Endothelial cell of umbilical vein (primary cell): ENCODE measurements around the gene TSACC. TPM values are rescaled to one million over a fixed set of nuclear protein-coding genes. Genes with fewer than 3 reads are reported as not detected.

ENCODE experiments used
- BruUV-seq: library from RNA; stranded (reverse); fragments of 400-500 nt; replicated peaks from 2 replicates; lab custom pipeline; 2021; lab: Mats Ljungman, UMichigan
- CTCF ChIA-PET: fragments of 300-600, 350-600 bp; sonication (Branson Sonifier 250); formaldehyde crosslinking; loops from one replicate; lab custom pipeline; 2021; ENCODE audit warnings: antibody characterized with exemption, inconsistent platforms; lab: Charles Lee
- POLR2A ChIA-PET: fragments of 300-600, 350-600 bp; sonication (Branson Sonifier 250); formaldehyde crosslinking; loops from one replicate; lab custom pipeline; 2021; ENCODE audit warnings: antibody characterized with exemption, inconsistent platforms; lab: Charles Lee
- DNase-seq: peaks from one replicate; pipeline ENCODE4 v3.0.0-alpha.2; 2011; ENCODE audit warnings: low read depth, low spot score
- FAIRE-seq: peaks from 2 replicates; lab custom pipeline; 2011; peaks lifted over from hg19 to GRCh38; lab: Jason Lieb, UNC
- H2AFZ ChIP-seq: 2 replicates; pipeline ENCODE4 v1.6.0; 2012; ENCODE audit warnings: low read depth, low read length, control low read depth, inconsistent platforms
- H3K27ac ChIP-seq: 2 replicates; pipeline ENCODE4 v1.5.1; 2011; ENCODE audit warnings: low read depth, mild to moderate bottlenecking, control low read depth, low read length, moderate library complexity; ENCODE audit not compliant: insufficient read depth
- H3K27me3 ChIP-seq, 2 experiments: 2 replicates each; pipeline versions ENCODE4 v1.6.0 to v1.6.1; 2011; ENCODE audit warnings: low read length in 2 of 2, mixed read lengths in 1 of 2; ENCODE audit not compliant: control insufficient read depth in 2 of 2, insufficient read depth in 2 of 2
- H3K36me3 ChIP-seq, 2 experiments: 2 replicates in 1 of 2; 3 replicates in 1 of 2; pipeline ENCODE4 v1.5.1; 2011; ENCODE audit warnings: low read length in 2 of 2, mild to moderate bottlenecking in 1 of 2, moderate library complexity in 1 of 2; ENCODE audit not compliant: control insufficient read depth in 2 of 2, insufficient read depth in 2 of 2; ENCODE audit errors: extremely low read depth in 1 of 2
- H3K4me1 ChIP-seq: 3 replicates; pipeline ENCODE4 v1.5.1; 2011; ENCODE audit warnings: mild to moderate bottlenecking, low read length; ENCODE audit not compliant: control insufficient read depth, insufficient read depth; ENCODE audit errors: extremely low read depth
- H3K4me2 ChIP-seq: 2 replicates; pipeline ENCODE4 v1.6.1; 2011; ENCODE audit warnings: low read length, control low read depth, mixed read lengths; ENCODE audit not compliant: insufficient read depth
- H3K4me3 ChIP-seq, 3 experiments: fragments of 200-600 bp in 1 of 3; sonication (generic), shearing (Covaris generic) in 1 of 3; replicated peaks in 1 of 3; 2 replicates each; pipeline ENCODE4 v1.5.1; 2011 to 2016; ENCODE audit warnings: control low read depth in 3 of 3, low read length in 3 of 3, mild to moderate bottlenecking in 2 of 3, inconsistent platforms in 1 of 3, low read depth in 1 of 3, moderate library complexity in 1 of 3; ENCODE audit not compliant: insufficient read depth in 1 of 3
- H3K79me2 ChIP-seq: 2 replicates; pipeline ENCODE4 v1.6.0; 2012; ENCODE audit warnings: low read length, inconsistent platforms; ENCODE audit not compliant: control insufficient read depth, insufficient read depth
- H3K9ac ChIP-seq: replicated peaks from 2 replicates; pipeline ENCODE3; 2011; ENCODE audit warnings: low read length, control low read depth; ENCODE audit not compliant: insufficient read depth; ENCODE audit errors: extremely low read depth
- H3K9me1 ChIP-seq: replicated peaks from 3 replicates; pipeline ENCODE4 v1.6.0; 2011; ENCODE audit warnings: mild to moderate bottlenecking, low read length; ENCODE audit not compliant: control insufficient read depth, insufficient read depth; ENCODE audit errors: extremely low read depth
- H3K9me3 ChIP-seq: replicated peaks from 2 replicates; pipeline ENCODE4 v1.5.1; 2012; ENCODE audit warnings: low read length, inconsistent platforms; ENCODE audit not compliant: control insufficient read depth, insufficient read depth
- H4K20me1 ChIP-seq: replicated peaks from 2 replicates; pipeline ENCODE3; 2011; ENCODE audit warnings: mild to moderate bottlenecking, low read length; ENCODE audit not compliant: control insufficient read depth, insufficient read depth; ENCODE audit errors: extremely low read depth
- CTCF ChIP-seq, 2 donors: IDR thresholded peaks; 1 replicate in 1 of 2; 2 replicates in 1 of 2; pipeline ENCODE4 v1.5.1; 2011; ENCODE audit warnings: low read length in 2 of 2, mild to moderate bottlenecking in 2 of 2, moderate library complexity in 2 of 2, control low read depth in 1 of 2, inconsistent platforms in 1 of 2, low read depth in 1 of 2; ENCODE audit not compliant: insufficient read depth in 1 of 2; ENCODE audit errors: extremely low read depth in 1 of 2
- EZH2 ChIP-seq: IDR thresholded peaks from 2 replicates; pipeline ENCODE4 v1.6.1; 2012; ENCODE audit warnings: borderline replicate concordance, low read depth, mild to moderate bottlenecking, moderate library complexity, low read length, inconsistent platforms; ENCODE audit not compliant: severe bottlenecking
- FOS ChIP-seq: IDR thresholded peaks from 2 replicates; pipeline ENCODE4 v1.6.1; 2011; ENCODE audit warnings: mild to moderate bottlenecking, low read length, moderate library complexity, borderline replicate concordance; ENCODE audit not compliant: insufficient read depth
- GATA2 ChIP-seq: IDR thresholded peaks from 2 replicates; pipeline ENCODE4 v1.7.0; 2011; ENCODE audit warnings: low read depth, mild to moderate bottlenecking, moderate library complexity, mixed read lengths, low read length; ENCODE audit not compliant: insufficient read length, insufficient read depth
- JUN ChIP-seq: IDR thresholded peaks from 2 replicates; pipeline ENCODE4 v1.6.1; 2011; ENCODE audit warnings: borderline replicate concordance, low read depth; ENCODE audit not compliant: insufficient read length, insufficient read depth
- MAX ChIP-seq: IDR thresholded peaks from 2 replicates; pipeline ENCODE4 v1.6.1; 2011; ENCODE audit not compliant: insufficient read depth, insufficient read length
- MYC ChIP-seq: IDR thresholded peaks from one replicate; pipeline ENCODE4 v1.6.1; 2011; ENCODE audit warnings: mild to moderate bottlenecking, low read depth, low read length
- POLR2A ChIP-seq: IDR thresholded peaks from 2 replicates; pipeline ENCODE4 v1.6.1; 2012; ENCODE audit warnings: low read depth, mild to moderate bottlenecking, control low read depth, low read length
- POLR2AphosphoS5 ChIP-seq: IDR thresholded peaks from 2 replicates; pipeline ENCODE4 v1.6.1; 2012; ENCODE audit warnings: low read depth, mild to moderate bottlenecking, control low read depth, low read length, moderate library complexity; ENCODE audit not compliant: insufficient read depth
- dilution Hi-C: fragments of 300-500 bp; cut with MboI; formaldehyde crosslinking; loops from one replicate; pipeline ENCODE4 v1.15.0; 2019; ENCODE audit warnings: low sequenced_read_pairs; ENCODE audit not compliant: extremely low pct_ligation_motif_present
- intact Hi-C: fragments of 100-400 bp; cut with micrococcal nuclease; formaldehyde crosslinking; loops from one replicate; pipeline ENCODE4 v1.10.0; 2022
- polyA plus RNA-seq, 4 experiments: library from polyadenylated mRNA; depleted of rRNA in 3 of 4; stranded (reverse) in 3 of 4; unstranded in 1 of 4; fragments of >200 nt; gene quantifications; 2 replicates each; pipeline versions ENCODE4 v1.2.1 to v1.2.3, GENCODE V29; 2011 to 2012; ENCODE audit warnings: missing spikeins in 1 of 4
- total RNA-seq: library from RNA; stranded (reverse); gene quantifications from 2 replicates; pipeline ENCODE4 v1.2.3, GENCODE V29; 2021

TSACC gene
- total and polyA plus RNA-seq, 2 donors (not counting 3 experiments of a cell fraction or from before 2014, with no cell fraction given) = 0.69 to 0.94 TPM

- Histone ChIP-seq H3K4me2 (no peak overlapping the region), H3K27ac (no peak overlapping the region), H3K79me2 (peaks cover 2% of the 10 kb centered on the region), H3K4me1 (peaks cover 6% of the 10 kb centered on the region), H3K9me1 (no peaks in the 10 kb centered on the region), H3K27me3 (no peaks in the 10 kb centered on the region), H3K36me3 (peaks cover 0 to 4% of the 10 kb centered on the region in 2 experiments), H3K9ac (no peak overlapping the region), H2AFZ (no peak overlapping the region), H4K20me1 (no peaks in the 10 kb centered on the region), H3K4me3 (no peak overlapping the region), H3K9me3 (no peaks in the 10 kb centered on the region)
- no peak for DNase-seq
- no TSS peak for BruUV-seq
- dilution Hi-C loops = no loop called here
- CTCF ChIA-PET = no interaction called here
- intact Hi-C loops = no loop called here
- TF ChIP-seq MAX (no peak), POLR2A (no peak), GATA2 (no peak)
- FAIRE-seq = no peak
- POLR2A ChIA-PET = no interaction called here
These were observed 48.5 kb upstream of the TSACC start for GRCh38 chr1:156289857-156290256.

DNA sequence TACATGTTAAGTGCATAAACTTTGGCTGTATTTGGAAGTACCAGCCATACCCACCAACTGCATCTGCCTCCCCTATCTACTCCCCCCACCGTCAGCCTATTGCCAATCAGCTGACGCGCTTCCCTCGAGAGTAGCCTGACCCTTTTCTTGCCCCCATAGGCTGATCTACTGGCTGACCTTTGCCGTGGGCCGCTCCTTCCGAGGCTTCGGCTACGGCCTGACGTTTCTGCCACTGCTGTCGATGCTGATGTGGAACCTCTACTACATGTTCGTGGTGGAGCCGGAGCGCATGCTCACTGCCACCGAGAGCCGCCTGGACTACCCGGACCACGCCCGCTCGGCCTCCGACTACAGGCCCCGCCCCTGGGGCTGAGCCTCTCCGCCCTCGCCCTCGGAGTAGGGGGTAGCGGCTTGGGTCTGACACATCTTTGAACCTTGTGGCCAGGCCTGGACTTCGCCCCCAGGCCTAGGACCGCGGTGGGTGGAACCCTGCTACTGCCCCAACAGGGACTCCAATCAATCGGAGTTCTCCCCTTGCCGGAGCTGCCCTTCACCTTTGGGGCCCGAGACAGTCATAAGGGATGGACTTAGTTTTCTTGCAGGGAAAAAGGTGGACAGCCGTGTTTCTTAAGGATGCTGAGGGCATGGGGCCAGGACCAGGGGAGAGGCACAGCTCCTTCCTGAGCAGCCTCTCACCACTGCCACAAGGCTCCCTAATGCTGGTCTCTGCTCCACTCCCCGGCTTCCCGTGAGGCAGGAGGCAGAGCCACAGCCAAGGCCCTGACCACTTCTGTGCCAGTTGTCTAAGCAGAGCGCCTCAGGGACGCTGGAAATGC, 46.9 kb upstream of the TSACC start:
- H3K4me3 ChIP-seq = peak overlapping the region in 2 of 3 experiments; percentile 35 to 41
- H3K9me1 ChIP-seq = no peaks in the 10 kb centered on the region
- peak; percentile 89 for FAIRE-seq
- POLR2A ChIA-PET = interaction anchor here (1.2 kb wide), 1 partner anchor 9 kb away, joined by 3 read pairs; the partner anchor contains the start of gene SMG5
- no peak overlapping the region for H3K27ac ChIP-seq
- peak overlapping the region; percentile 40 for H3K4me2 ChIP-seq
- DNase-seq = peak; percentile 89
- H3K9ac ChIP-seq = peak overlapping the region; percentile 28
- dilution Hi-C loops = no loop called here
- intact Hi-C loops = loop anchor here (1.0 kb wide), 1 partner anchor 8 kb away; no protein-coding TSS in a partner anchor
- no peaks in the 10 kb centered on the region for H3K9me3 ChIP-seq
- H3K79me2 ChIP-seq = peaks cover 6% of the 10 kb centered on the region
- H3K27me3 ChIP-seq = no peaks in the 10 kb centered on the region
- TF ChIP-seq MAX (no peak), POLR2A (peak; percentile 11), FOS (no peak), POLR2AphosphoS5 (peak; percentile 72), GATA2 (no peak), JUN (no peak), EZH2 (no peak), CTCF (IDR thresholded peaks at IDR 0.05; ENCODE audit: extremely low read depth in 1 of 2, insufficient read depth in 1 of 2, low read depth in 1 of 2, low read length in 2 of 2) (no peak), MYC (no peak)
- peak overlapping the region; percentile 79 for H2AFZ ChIP-seq
- H4K20me1 ChIP-seq = no peaks in the 10 kb centered on the region
- H3K36me3 ChIP-seq = peaks cover 0 to 4% of the 10 kb centered on the region in 2 experiments
- BruUV-seq = no TSS peak
- peaks cover 10% of the 10 kb centered on the region for H3K4me1 ChIP-seq
- CTCF ChIA-PET = no interaction called here
